Central memory CD8-positive, alpha-beta T cell (primary cell): Measurements from ENCODE around the gene RFLNA.

Experiments
- ATAC-seq: fragments of 150-1000 bp; cut with Tn5 transposase; replicated peaks from 2 replicates; pipeline ENCODE4 v1.10.0; 2022; ENCODE audit warnings: mild to moderate bottlenecking, moderate FRiP score, moderate number of reproducible peaks; ENCODE audit not compliant: poor library complexity, severe bottlenecking; ENCODE audit errors: extremely low read depth
- DNase-seq, 2 donors: peaks; one replicate each; pipeline ENCODE4 v3.0.0; 2021; ENCODE audit warnings: low spot score in 2 of 2
- H3K27ac Mint-ChIP-seq: one replicate; pipeline ENCODE4 v1.8.0; 2022; ENCODE audit warnings: low read depth, mild to moderate bottlenecking, moderate library complexity, mixed read lengths
- H3K27me3 Mint-ChIP-seq: one replicate; pipeline ENCODE4 v1.8.0; 2022; ENCODE audit warnings: mixed read lengths
- H3K36me3 Mint-ChIP-seq: one replicate; pipeline ENCODE4 v1.8.0; 2022; ENCODE audit warnings: mild to moderate bottlenecking, moderate library complexity, mixed read lengths; ENCODE audit not compliant: insufficient read depth
- H3K4me1 Mint-ChIP-seq: one replicate; pipeline ENCODE4 v1.8.0; 2022; ENCODE audit warnings: mixed read lengths
- H3K4me3 Mint-ChIP-seq: one replicate; pipeline ENCODE4 v1.8.0; 2022; ENCODE audit warnings: mild to moderate bottlenecking, moderate library complexity, mixed read lengths
- H3K9me3 Mint-ChIP-seq: one replicate; pipeline ENCODE4 v1.8.0; 2022; ENCODE audit warnings: mixed read lengths

The RFLNA gene

GRCh38 chr12:124354400-124354799 is 59.5 kb downstream of the RFLNA start:
- Mint-ChIP-seq H3K36me3 (peaks cover 40% of the 10 kb centered on the region), H3K27ac (no peak overlapping the region), H3K4me1 (no peaks in the 10 kb centered on the region), H3K4me3 (no peak overlapping the region), H3K27me3 (no peaks in the 10 kb centered on the region), H3K9me3 (no peaks in the 10 kb centered on the region)
- no peak for ATAC-seq
- no peak for DNase-seq

GRCh38 chr12:124356221-124356620 is 61.3 kb downstream of the RFLNA start:
- no peak overlapping the region for H3K4me3 Mint-ChIP-seq
- H3K4me1 Mint-ChIP-seq: no peaks in the 10 kb centered on the region
- no peaks in the 10 kb centered on the region for H3K27me3 Mint-ChIP-seq
- no peaks in the 10 kb centered on the region for H3K9me3 Mint-ChIP-seq
- ATAC-seq (no peak), DNase-seq (no peak)
- peak overlapping the region; percentile 67 for H3K27ac Mint-ChIP-seq
- H3K36me3 Mint-ChIP-seq: peaks cover 36% of the 10 kb centered on the region

- H3K36me3 Mint-ChIP-seq: peaks cover 38% of the 10 kb centered on the region
- no peaks in the 10 kb centered on the region for H3K27me3 Mint-ChIP-seq
- no peak overlapping the region for H3K4me3 Mint-ChIP-seq
- no peak for DNase-seq
- no peak for ATAC-seq
- no peak overlapping the region for H3K27ac Mint-ChIP-seq
- H3K4me1 Mint-ChIP-seq: no peaks in the 10 kb centered on the region
- H3K9me3 Mint-ChIP-seq: no peaks in the 10 kb centered on the region
Observed at GRCh38 chr12:124357616-124358015, 62.7 kb downstream of the RFLNA start.

- no peaks in the 10 kb centered on the region for H3K27me3 Mint-ChIP-seq
- no peak overlapping the region for H3K4me3 Mint-ChIP-seq
- no peak overlapping the region for H3K27ac Mint-ChIP-seq
- H3K36me3 Mint-ChIP-seq: peaks cover 31% of the 10 kb centered on the region
- DNase-seq (no peak), ATAC-seq (no peak)
- no peaks in the 10 kb centered on the region for H3K9me3 Mint-ChIP-seq
- no peaks in the 10 kb centered on the region for H3K4me1 Mint-ChIP-seq
Observed at GRCh38 chr12:124358572-124358971, 63.7 kb downstream of the RFLNA start.

GRCh38 chr12:124359671-124360581 is 65.0 kb downstream of the RFLNA start:
- H3K4me1 Mint-ChIP-seq: no peaks in the 10 kb centered on the region
- H3K9me3 Mint-ChIP-seq: no peaks in the 10 kb centered on the region
- no peak overlapping the region for H3K27ac Mint-ChIP-seq
- H3K27me3 Mint-ChIP-seq: no peaks in the 10 kb centered on the region
- H3K4me3 Mint-ChIP-seq: peak overlapping the region; percentile 21
- peaks cover 29% of the 10 kb centered on the region for H3K36me3 Mint-ChIP-seq
- ATAC-seq (no peak), DNase-seq (no peak)

GRCh38 chr12:124361074-124361970 is 66.4 kb downstream of the RFLNA start:
- Mint-ChIP-seq H3K27ac (no peak overlapping the region), H3K27me3 (no peaks in the 10 kb centered on the region), H3K36me3 (peaks cover 28% of the 10 kb centered on the region), H3K4me1 (no peaks in the 10 kb centered on the region), H3K4me3 (no peak overlapping the region), H3K9me3 (no peaks in the 10 kb centered on the region)
- DNase-seq: no peak
- ATAC-seq: no peak

GRCh38 chr12:124361996-124362395 is 67.1 kb downstream of the RFLNA start:
- no peaks in the 10 kb centered on the region for H3K4me1 Mint-ChIP-seq
- H3K27ac Mint-ChIP-seq: no peak overlapping the region
- no peak overlapping the region for H3K4me3 Mint-ChIP-seq
- H3K9me3 Mint-ChIP-seq: no peaks in the 10 kb centered on the region
- H3K36me3 Mint-ChIP-seq: peaks cover 25% of the 10 kb centered on the region
- no peaks in the 10 kb centered on the region for H3K27me3 Mint-ChIP-seq
- no peak for ATAC-seq
- no peak for DNase-seq

GRCh38 chr12:124363353-124363965 is 68.6 kb downstream of the RFLNA start:
- no peaks in the 10 kb centered on the region for H3K4me1 Mint-ChIP-seq
- ATAC-seq (no peak), DNase-seq (no peak)
- H3K9me3 Mint-ChIP-seq: no peaks in the 10 kb centered on the region
- H3K27me3 Mint-ChIP-seq: no peaks in the 10 kb centered on the region
- H3K4me3 Mint-ChIP-seq: no peak overlapping the region
- H3K36me3 Mint-ChIP-seq: peaks cover 18% of the 10 kb centered on the region
- H3K27ac Mint-ChIP-seq: no peak overlapping the region

GRCh38 chr12:124364543-124364942 is 69.7 kb downstream of the RFLNA start:
- H3K27ac Mint-ChIP-seq: no peak overlapping the region
- ATAC-seq: no peak
- peaks cover 17% of the 10 kb centered on the region for H3K36me3 Mint-ChIP-seq
- H3K27me3 Mint-ChIP-seq: no peaks in the 10 kb centered on the region
- no peak for DNase-seq
- H3K9me3 Mint-ChIP-seq: no peaks in the 10 kb centered on the region
- H3K4me1 Mint-ChIP-seq: no peaks in the 10 kb centered on the region
- no peak overlapping the region for H3K4me3 Mint-ChIP-seq
